Measurements from ENCODE around the gene TBX6. TPM values are rescaled to one million over a fixed set of nuclear protein-coding genes. Genes with fewer than 3 reads are reported as not detected.

Gene TBX6
- total and polyA plus RNA-seq, 2 donors from 2014 or later = 0.62 to 1.6 TPM

- no peak for FAIRE-seq
- intact Hi-C loops (cut with DNase I) = no loop called here
- Histone ChIP-seq H3K27me3 (ENCODE audit: control insufficient read depth, insufficient read depth, low read length) (no peaks in the 10 kb centered on the region), H3K9me3 (ENCODE audit: control insufficient read depth in 2 of 3, insufficient read depth in 1 of 3, low read length in 3 of 3) (no peaks in the 10 kb centered on the region), H3K4me3 (ENCODE audit: low read length in 3 of 3) (no peak overlapping the region), H3K27ac (ENCODE audit: low read depth in 2 of 2, low read length in 2 of 2) (no peak overlapping the region), H3K9ac (ENCODE audit: low read length in 3 of 3) (no peak overlapping the region), H3K36me3 (ENCODE audit: control insufficient read depth in 2 of 3, insufficient read depth in 3 of 3, low read length in 3 of 3) (no peaks in the 10 kb centered on the region), H3K4me1 (ENCODE audit: control insufficient read depth in 2 of 3, insufficient read depth in 2 of 3, low read depth in 1 of 3, low read length in 3 of 3) (peaks cover 0 to 8% (median 4%) of the 10 kb centered on the region in 3 donors)
- DNase-seq = no peak
- no peak for TF ChIP-seq CTCF (IDR thresholded peaks at IDR 0.05; ENCODE audit: borderline replicate concordance, extremely low read depth, insufficient read depth)
These were observed 40.2 kb downstream of the TBX6 start for GRCh38 chr16:30051518-30051917.

- H3K9ac ChIP-seq (ENCODE audit: low read length in 3 of 3) = no peak overlapping the region
- no peak for TF ChIP-seq CTCF (IDR thresholded peaks at IDR 0.05; ENCODE audit: borderline replicate concordance, extremely low read depth, insufficient read depth)
- H3K36me3 ChIP-seq (ENCODE audit: control insufficient read depth in 2 of 3, insufficient read depth in 3 of 3, low read length in 3 of 3) = no peaks in the 10 kb centered on the region
- H3K4me1 ChIP-seq (ENCODE audit: control insufficient read depth in 2 of 3, insufficient read depth in 2 of 3, low read depth in 1 of 3, low read length in 3 of 3) = peaks cover 2 to 8% (median 4%) of the 10 kb centered on the region in 3 donors
- DNase-seq (no peak), FAIRE-seq (no peak)
- intact Hi-C loops (cut with DNase I) = no loop called here
- no peak overlapping the region for H3K27ac ChIP-seq (ENCODE audit: low read depth in 2 of 2, low read length in 2 of 2)
- no peaks in the 10 kb centered on the region for H3K27me3 ChIP-seq (ENCODE audit: control insufficient read depth, insufficient read depth, low read length)
- H3K9me3 ChIP-seq (ENCODE audit: control insufficient read depth in 2 of 3, insufficient read depth in 1 of 3, low read length in 3 of 3) = peaks cover 0 to 3% (median 0%) of the 10 kb centered on the region in 3 donors
- H3K4me3 ChIP-seq (ENCODE audit: low read length in 3 of 3) = no peak overlapping the region
These were observed 41.9 kb downstream of the TBX6 start for GRCh38 chr16:30049871-30050270.

- no peak overlapping the region for H3K4me3 ChIP-seq (ENCODE audit: low read length in 3 of 3)
- DNase-seq = no peak
- H3K9ac ChIP-seq (ENCODE audit: low read length in 3 of 3) = no peak overlapping the region
- no peak overlapping the region for H3K27ac ChIP-seq (ENCODE audit: low read depth in 2 of 2, low read length in 2 of 2)
- H3K4me1 ChIP-seq (ENCODE audit: control insufficient read depth in 2 of 3, insufficient read depth in 2 of 3, low read depth in 1 of 3, low read length in 3 of 3) = peaks cover 0 to 2% (median 0%) of the 10 kb centered on the region in 3 donors
- no peaks in the 10 kb centered on the region for H3K36me3 ChIP-seq (ENCODE audit: control insufficient read depth in 2 of 3, insufficient read depth in 3 of 3, low read length in 3 of 3)
- no peak for TF ChIP-seq CTCF (IDR thresholded peaks at IDR 0.05; ENCODE audit: borderline replicate concordance, extremely low read depth, insufficient read depth)
- H3K9me3 ChIP-seq (ENCODE audit: control insufficient read depth in 2 of 3, insufficient read depth in 1 of 3, low read length in 3 of 3) = peaks cover 0 to 3% (median 0%) of the 10 kb centered on the region in 3 donors
- no peak for FAIRE-seq
- intact Hi-C loops (cut with DNase I) = no loop called here
- no peaks in the 10 kb centered on the region for H3K27me3 ChIP-seq (ENCODE audit: control insufficient read depth, insufficient read depth, low read length)
These were observed 45.1 kb downstream of the TBX6 start for GRCh38 chr16:30046588-30046987.

GRCh38 chr16:30046178-30046577 lies 45.5 kb downstream of the TBX6 start:
- no peak for FAIRE-seq
- intact Hi-C loops (cut with DNase I) = no loop called here
- H3K27me3 ChIP-seq (ENCODE audit: control insufficient read depth, insufficient read depth, low read length) = no peaks in the 10 kb centered on the region
- DNase-seq = no peak
- no peak overlapping the region for H3K27ac ChIP-seq (ENCODE audit: low read depth in 2 of 2, low read length in 2 of 2)
- H3K9me3 ChIP-seq (ENCODE audit: control insufficient read depth in 2 of 3, insufficient read depth in 1 of 3, low read length in 3 of 3) = peaks cover 0 to 3% (median 0%) of the 10 kb centered on the region in 3 donors
- TF ChIP-seq CTCF (IDR thresholded peaks at IDR 0.05; ENCODE audit: borderline replicate concordance, extremely low read depth, insufficient read depth) = no peak
- no peak overlapping the region for H3K4me3 ChIP-seq (ENCODE audit: low read length in 3 of 3)
- no peak overlapping the region for H3K9ac ChIP-seq (ENCODE audit: low read length in 3 of 3)
- H3K4me1 ChIP-seq (ENCODE audit: control insufficient read depth in 2 of 3, insufficient read depth in 2 of 3, low read depth in 1 of 3, low read length in 3 of 3) = peaks cover 0 to 2% (median 0%) of the 10 kb centered on the region in 3 donors
- H3K36me3 ChIP-seq (ENCODE audit: control insufficient read depth in 2 of 3, insufficient read depth in 3 of 3, low read length in 3 of 3) = no peaks in the 10 kb centered on the region

Measured in kidney (tissue), 14 donors.